GM18508 (cell line): ENCODE results near the gene CLC.
"Not testable (repeated sequence)": the region's sequence is repeated elsewhere in the genome, so short reads cannot be mapped to it uniquely, and the experiment has no call there.

Source experiments
- ATAC-seq: cut with Tn5 transposase; IDR thresholded peaks from one replicate; pipeline ENCODE4 v1.9.1; 2021; ENCODE audit warnings: moderate number of reproducible peaks; ENCODE audit not compliant: insufficient read depth, unreplicated experiment

Gene CLC

DNA sequence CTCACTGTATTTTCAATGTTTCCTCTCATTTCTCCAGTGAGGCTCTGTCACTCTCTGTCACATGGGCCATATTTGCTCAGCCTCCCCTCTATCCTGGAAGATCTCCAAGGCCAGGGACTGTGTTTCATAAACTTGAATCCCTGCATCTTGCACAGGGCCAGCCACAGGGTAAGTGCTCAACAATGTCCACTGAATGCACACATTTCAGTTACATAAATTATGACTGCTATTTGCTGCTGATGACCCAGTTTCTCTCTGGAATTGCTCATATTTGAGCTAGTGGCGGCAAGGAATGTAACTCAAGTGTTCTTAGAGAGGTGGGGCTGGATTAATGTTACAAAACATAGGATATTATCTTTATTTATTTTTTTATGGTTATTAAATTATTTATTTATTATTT, 6.1 kb downstream of the CLC start:
- no peak for ATAC-seq

DNA sequence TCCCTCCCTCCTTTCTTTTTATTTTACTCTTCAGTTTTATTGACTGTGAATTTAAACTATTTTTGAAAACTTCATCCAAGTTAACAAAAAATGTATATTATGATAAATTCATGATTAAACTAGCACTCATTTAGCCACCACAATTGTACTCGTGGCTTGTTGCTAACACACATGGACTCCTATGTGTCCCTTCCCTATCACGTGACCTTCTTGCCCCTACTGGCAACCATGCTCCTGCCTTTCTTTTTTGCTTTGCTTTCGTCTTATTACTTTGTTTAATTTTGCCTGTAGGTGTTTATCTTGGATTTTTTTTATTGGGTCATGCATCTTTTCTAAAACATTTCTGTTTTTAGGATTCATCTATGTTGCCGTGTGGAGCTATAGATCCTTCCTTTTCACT, 8.2 kb downstream of the CLC start:
- ATAC-seq, result no peak

DNA sequence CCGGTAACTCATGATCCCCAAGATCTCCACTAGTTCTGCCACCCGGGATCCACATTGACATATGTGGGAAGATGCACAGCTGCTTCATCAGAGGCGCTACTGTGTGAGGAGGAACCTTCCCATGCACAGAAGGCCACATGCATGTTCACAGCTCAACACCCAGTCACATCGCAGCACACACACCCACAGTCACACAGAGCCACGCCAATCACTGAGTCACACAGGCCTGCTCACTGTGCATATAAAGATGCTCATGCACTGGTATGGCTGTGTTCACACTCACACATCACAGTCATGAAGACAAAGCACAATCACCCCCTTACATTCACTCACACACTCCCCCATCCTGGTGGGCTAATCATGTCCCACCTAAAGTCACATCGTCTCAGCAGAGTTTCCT, 9.8 kb downstream of the CLC start:
- no peak for ATAC-seq

DNA sequence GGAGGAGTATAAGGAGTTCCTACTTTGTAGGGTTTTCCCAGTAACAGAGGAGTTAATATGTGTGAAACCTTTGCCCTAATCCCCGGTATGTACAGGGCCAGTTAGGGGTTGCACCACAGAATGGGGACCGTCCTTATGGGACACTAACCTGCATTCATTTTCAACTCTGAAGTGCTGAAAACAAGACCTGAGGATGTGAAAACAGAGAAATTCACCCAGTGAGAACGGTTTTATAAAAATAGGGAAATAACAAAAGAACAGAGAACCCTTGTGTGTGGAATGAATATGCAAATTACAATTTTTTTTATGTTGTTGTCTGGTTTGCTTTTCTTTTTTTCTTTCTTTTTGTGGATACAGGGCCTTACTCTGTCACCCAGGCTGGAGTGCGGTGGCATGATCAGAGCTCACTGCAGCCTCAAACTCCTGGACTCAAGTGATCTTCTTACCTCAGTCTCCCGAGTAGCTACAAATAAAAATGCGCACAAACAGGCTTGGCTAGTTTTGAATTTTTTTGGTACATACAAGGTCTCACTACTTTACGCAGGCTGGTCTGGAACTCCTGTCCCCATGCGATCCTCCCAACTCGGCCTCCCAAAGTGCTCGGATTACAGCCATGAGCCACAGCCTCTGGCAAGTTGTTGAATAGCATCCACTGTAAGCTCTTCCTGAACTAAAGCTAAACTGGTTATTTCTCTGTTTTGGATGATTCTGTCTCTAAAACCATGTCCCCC, 10.6 kb downstream of the CLC start:
- no peak for ATAC-seq

DNA sequence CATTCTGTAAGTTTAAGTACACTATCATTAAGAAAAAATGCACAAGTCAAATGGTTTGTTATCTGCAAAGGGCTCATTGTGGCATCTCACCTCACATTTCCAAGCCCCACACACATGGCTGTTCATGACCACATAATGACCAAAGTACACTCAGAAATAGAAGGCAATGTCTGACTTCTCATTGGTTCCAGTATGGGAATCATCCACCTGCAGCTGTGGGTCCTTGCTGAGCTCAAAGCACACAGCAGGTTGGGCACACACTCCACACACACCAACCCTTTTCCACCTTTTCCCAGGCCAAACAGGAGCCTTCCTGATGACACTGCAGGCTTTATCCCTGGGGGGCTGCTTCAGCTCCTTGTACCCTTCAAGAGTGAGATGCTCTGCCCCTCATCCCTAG, 11.8 kb downstream of the CLC start:
- ATAC-seq, result no peak

DNA sequence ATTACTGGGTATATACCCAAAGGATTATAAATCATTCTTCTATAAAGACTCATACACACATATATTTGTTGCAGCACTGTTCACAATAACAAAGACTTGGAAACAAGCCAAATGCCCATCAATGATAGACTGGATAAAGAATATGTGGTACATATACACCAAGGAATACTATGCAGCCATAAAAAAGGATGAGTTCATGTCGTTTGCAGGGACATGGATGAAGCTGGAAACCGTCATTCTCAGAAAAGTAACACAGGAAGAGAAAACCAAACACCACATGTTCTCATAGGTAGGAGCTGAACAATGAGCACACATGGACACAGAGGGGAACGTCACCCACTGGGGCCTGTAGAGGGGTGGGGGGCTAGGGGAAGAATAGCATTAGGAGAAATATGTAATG, 17.7 kb downstream of the CLC start:
- ATAC-seq, result not testable (repeated sequence)

DNA sequence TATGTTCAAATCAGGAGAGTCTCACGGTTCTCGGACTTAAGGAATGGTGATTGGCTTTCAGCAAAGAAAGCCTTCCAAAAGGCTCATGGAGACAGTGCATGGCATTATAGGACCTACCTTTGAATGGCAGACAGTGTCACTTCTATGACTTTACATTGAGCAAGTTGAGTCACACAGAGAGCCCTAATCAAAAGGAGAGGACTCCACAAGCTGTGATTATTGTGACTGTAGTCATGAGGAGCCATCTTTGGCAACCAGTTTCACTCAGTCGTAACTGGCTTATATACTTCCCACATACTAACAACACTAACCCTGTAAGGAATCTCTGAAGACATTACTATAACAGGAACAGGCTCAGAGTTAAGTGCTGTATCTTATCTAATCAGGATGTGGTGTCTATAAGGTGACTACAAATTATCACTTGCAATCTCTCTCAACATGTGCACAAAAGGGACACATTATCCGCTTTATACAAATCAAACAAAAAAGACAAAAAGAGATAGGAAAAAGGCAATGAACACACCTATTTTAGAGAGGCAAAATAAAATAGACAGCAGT, 27.4 kb downstream of the CLC start:
- ATAC-seq, result no peak

DNA sequence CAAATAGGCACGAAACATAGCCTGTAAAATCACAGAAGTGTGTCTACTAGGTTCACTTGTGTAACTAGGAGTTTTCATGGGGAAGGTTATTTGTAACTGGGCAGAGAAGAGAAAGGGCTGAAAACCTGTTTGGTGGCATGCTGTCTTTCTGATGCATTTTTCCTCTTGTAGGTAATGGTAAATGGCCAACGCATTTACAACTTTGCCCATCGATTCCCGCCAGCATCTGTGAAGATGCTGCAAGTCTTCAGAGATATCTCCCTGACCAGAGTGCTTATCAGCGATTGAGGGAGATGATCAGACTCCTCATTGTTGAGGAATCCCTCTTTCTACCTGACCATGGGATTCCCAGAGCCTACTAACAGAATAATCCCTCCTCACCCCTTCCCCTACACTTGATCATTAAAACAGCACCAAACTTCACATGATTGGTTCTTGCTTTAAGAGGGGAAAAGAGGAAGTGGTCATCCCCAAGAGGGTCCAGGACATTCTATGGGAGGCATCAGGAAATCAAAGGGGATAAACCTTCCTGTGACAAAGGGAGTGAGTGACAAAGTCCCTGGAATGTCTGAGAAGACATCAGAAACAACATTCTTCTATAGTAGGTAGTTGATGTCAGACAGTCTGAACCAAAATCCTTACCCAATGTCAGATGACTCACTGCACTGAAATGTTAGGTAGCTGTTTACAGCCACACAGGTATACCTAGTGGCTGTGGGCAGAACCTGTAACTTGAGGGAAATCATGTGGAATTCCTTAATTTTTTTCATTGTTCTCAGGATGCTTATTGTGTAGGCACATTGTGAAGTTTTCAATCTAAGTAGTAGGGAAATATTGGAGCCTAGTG, 28.6 kb downstream of the CLC start:
- ATAC-seq, result no peak

DNA sequence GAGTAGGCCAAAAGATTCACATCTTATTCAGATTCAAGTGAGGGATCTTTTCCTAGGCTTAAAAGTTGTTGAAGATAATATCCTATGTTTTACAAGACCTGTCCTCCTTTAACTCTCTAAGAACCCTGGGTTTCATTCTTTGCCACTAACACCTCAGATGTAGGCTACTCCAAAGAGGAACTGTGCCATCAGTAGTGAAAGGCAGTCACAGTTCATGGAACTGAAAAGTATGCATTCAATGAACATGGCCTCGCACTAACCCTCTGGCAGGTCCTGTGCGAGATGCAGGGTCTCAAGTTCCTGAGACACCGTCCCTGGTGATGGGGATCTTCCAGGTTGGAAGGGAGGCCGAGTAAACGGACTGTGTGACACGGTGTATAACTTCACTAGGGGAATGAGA, 29.2 kb downstream of the CLC start:
- ATAC-seq, result no peak

DNA sequence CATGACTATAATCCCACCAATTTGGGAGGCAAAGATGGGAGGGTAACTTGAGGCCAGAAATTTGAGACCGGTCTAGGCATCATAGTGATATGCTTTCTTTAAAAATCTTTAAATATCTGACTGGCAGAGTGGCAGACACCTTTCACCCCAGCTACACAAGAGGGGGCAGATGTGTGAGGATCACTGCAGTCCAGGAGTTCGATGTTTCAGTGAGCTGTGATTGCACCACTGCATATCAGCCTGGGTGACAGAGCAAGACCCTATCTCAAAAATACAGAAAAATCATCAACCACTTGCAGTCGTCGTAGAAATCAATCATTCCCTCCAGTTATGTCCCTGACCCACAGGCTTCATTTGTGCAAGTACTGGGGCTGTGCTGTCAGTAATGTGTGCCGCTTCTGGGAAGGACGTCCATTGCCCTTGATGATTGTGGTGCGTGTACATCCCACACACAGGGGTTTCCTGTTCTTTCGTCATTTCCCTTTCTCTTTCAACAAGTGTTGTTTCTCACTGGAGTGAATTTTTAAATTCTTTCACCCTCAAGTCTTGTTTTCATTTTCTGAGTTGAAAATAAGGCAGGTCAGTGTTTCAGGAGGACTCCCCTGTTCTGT, 32.1 kb downstream of the CLC start:
- ATAC-seq, result no peak

DNA sequence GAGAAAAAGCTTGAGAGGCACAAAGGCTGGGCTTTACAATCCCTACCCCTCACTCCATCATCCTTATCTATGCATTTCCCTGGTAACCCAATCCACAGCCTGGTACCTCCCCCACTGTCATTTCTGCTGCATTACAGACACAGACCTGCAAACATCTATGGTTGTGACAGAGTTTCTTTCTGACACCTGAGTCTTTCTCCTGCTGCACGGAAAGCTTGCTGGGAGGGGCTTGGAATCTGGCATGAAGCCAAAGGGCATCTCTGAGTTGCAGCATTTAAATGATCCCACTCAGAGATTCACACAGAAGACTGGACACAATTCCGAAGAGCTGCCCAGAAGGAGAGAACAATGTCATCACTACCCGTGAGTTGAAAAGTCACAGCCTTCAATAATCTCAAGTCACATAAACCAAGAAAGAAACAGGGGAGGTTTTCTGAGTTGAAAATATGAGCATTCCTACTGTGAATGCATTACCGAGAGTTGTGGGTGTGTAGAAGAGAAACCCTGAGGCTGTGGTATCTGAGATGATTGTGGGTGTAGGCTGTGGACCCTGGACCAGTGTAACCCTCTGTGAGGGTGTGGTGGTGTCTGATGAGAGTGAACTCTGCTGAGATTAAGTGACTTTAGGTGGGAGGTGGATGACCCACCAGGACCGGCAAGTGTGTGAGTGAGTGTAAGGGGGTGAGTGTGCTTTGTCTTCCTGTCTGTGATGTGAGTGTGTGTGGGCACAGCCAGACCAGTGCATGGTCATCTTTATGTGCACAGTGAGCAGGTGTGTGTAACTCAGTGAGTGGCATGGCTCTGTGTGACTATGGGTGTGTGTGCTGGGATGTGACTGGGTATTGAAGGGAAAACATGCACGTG, 33.4 kb downstream of the CLC start, which contains the start of gene LGALS14:
Gene LGALS14, plus strand, starts transcription at position 301 of the 864 bp plus-strand sequence. Its CDS starts 48 bp downstream, at position 349.
- ATAC-seq, result no peak

DNA sequence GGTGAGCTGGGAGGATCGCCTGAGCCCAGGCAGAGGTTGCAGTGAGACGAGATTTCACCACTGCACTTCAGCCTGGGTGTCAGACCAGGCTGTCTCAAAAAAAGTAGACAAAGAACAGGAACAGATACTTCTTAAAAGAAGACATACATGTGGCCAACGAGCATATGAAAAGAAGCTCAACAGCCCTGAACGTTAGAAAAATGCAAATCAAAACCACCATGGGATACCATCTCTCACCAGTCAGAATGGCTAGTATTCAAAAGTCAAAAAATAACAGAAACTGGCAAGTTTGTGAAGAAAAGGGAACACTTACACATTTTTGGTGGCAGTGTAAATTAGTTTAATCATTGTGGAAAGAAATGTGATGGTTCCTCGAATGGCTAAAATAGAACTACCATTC, 36.5 kb downstream of the CLC start:
- no peak for ATAC-seq

DNA sequence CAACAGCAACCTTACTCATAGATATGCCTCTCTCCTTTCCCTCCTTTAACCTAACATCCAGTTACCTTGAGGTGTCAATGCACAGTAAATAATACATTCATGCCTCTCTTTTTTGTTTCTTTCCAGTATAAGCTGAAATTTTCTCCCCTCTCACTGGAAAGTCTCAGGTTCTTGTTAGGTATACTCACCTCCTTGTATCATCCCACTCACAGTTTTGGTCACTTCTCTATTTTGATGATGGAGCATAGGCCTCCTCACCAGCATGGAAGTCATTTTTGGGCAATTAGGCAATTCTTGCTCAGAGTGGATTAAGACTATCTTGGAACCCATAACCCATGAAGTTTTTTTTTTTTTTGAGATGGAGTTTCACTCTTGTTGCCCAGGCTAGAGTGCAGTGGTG, 39.3 kb downstream of the CLC start:
- ATAC-seq, result no peak

DNA sequence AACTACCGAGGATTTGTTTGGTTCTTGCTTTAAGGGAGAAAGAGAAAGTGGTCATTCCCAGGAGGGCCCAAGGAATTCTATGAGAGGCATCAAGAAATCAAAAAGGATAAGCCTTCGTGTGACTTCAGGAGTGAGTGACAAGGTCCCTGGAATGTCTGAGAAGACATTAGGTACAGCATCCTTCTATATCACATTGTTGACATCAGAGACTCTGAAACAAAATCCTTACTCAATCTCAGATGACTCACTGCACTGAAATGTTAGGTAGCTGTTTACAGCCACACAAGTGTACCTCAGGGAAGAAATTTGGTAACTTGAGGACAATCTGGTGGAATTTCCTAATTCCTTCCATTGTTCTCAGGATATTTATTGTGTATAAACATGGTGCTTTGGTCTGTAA, 41.4 kb downstream of the CLC start:
- ATAC-seq, result no peak

DNA sequence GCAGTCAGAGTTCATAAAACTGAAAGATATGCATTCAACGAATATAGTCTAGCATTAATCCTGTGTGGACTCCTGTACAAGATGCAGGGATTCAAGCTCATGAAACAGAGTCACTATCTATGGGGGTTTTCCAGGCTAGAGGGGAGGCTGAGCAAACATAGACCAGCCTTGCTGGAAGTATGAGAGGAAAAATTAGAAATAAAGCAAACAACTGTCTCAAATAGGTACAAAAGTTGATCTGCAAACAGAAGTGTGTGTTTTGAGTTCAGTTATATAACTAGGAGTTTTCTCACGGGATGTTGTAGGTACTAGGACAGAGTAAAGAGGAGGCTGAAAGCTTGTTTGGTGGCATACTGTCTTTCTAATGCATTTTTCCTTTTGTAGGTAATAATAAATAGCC, 42.1 kb downstream of the CLC start:
- ATAC-seq, result no peak

DNA sequence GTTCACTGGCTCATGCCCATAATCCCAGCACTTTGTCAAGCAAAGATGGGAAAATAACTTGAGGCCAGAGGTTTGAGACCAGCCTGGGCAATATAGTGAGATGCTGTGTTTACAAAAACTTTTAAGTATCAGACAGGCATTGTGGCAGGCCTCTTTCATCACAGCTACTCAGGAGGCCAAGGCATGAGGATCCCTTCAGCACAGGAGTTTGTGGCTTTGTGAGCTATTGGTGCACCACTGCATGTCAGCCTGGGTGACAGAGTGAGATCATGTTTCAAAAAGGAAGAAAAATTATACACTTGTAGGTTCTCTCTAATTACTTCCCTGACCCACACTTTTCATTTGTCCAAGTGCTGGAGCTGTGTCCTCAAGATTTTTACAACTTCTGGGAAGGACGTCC, 45.0 kb downstream of the CLC start:
- no peak for ATAC-seq

DNA sequence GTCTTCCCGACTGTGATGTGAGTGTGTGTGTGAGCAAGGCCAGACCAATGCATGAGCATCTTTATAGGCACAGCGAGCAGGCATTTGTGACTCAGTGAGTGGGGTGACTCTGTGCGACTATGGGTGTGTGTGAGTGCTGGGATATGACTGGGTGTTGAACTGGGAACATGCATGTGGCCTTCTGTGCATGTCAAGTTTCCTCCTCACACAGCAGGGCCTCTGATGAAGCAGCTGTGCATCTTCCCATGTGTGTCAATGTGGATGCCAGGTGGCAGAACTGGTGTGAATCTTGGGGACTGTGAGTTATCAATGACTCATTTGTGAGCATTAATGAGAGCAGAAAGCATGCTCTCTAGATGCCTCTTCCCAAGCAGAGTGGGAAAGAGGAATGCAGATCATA, 45.7 kb downstream of the CLC start:
- ATAC-seq, result no peak

DNA sequence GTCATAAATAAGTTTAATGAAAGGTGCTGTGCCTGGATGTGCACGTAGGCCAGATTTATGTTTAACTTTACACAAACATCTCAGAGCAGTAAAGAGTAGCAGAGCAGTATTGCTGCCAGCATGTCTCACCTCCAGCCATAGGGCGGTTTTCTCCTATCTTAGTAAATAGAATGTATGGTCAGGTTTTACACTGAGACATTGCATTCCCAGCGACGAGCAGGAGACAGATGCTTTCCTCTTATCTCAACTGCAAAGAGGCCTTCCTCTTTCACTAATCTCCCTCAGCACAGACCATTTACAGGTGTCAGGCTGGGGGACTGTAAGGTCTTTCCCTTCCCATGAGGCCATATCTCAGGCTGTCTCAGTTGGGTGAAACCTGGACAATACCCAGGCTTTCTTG, 49.2 kb downstream of the CLC start:
- not testable (repeated sequence) for ATAC-seq

DNA sequence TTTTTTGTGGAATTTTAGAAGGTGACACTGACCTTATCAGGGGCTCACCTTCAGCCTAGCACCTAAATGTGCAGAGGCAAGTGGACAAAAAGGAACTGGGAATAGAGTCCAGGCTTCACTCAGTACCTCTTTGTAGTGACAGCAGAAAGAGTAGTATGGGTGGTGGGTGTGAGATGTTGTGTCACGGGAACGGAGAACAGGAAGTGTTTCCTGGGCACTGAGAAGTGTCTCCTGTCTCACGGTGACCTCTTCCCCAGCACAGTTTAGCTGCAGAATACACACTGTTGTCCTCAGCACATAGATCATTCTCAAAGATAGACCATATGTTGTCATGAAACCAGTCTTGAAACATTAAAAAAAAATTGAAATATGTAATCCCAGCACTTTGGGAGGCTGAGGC, 51.1 kb downstream of the CLC start:
- no peak for ATAC-seq

DNA sequence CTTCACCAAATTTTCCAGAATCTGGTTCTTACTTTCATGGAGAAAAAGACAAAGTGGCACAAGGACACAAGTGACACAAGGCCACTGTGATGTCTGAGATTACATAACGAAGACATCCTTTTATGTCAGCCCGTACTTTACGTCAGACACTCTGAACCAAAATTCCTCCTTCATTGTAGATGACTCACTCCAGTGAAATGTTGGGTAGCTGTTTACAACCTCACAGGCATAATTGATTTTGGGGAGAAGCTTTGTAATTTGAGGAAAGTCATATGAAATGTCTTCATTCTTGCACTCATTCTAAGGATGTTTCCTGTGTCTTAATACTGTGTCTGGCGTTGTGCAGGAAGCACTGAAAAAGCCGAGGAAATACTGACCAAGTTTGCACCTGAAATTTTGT, 53.6 kb downstream of the CLC start:
- ATAC-seq, result no peak
